Measurements from ENCODE around the gene ANGPTL1.

DNA sequence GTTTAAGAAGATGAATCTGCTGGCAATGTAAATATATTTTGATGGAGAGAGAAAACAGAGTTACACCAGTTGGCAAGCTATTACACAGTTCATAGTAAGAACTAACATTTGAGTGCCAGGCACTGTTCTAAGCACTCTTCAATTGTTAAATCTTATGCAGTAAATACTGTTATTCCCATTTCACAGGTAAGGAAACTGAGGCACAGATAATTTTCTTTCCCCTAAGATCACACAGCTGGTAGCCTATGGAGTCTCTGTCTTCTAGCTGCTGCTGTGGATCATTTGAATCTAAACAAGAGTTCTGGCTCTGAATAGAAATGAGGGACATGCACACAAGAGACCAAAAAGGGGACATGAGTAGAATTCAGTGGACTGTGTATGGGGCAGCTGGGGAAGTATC, 8.0 kb downstream of the ANGPTL1 start:
- no peak for TF ChIP-seq POLR2A (IDR thresholded peaks at IDR 0.05)
- TF ChIP-seq, protein P1, sequence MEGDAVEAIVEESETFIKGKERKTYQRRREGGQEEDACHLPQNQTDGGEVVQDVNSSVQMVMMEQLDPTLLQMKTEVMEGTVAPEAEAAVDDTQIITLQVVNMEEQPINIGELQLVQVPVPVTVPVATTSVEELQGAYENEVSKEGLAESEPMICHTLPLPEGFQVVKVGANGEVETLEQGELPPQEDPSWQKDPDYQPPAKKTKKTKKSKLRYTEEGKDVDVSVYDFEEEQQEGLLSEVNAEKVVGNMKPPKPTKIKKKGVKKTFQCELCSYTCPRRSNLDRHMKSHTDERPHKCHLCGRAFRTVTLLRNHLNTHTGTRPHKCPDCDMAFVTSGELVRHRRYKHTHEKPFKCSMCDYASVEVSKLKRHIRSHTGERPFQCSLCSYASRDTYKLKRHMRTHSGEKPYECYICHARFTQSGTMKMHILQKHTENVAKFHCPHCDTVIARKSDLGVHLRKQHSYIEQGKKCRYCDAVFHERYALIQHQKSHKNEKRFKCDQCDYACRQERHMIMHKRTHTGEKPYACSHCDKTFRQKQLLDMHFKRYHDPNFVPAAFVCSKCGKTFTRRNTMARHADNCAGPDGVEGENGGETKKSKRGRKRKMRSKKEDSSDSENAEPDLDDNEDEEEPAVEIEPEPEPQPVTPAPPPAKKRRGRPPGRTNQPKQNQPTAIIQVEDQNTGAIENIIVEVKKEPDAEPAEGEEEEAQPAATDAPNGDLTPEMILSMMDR (IDR thresholded peaks at IDR 0.05), result no peak
